HEK293 (cell line): Measurements from ENCODE around the gene PDE12.

Experiments used
- ELK4 ChIP-seq: IDR thresholded peaks from 2 replicates; pipeline ENCODE4 v1.6.1; 2011; ENCODE audit warnings: mild to moderate bottlenecking, low read depth, low read length, borderline replicate concordance
- KLF16 ChIP-seq: fragments of 450-650 bp; formaldehyde crosslinking; IDR thresholded peaks from 2 replicates; pipeline ENCODE4 v1.5.1; 2017; ENCODE audit warnings: missing biosample characterization, missing genetic modification characterization
- PRDM10 ChIP-seq: fragments of 450-650 bp; formaldehyde crosslinking; IDR thresholded peaks from 2 replicates; pipeline ENCODE4 v1.5.1; 2016; ENCODE audit warnings: missing biosample characterization, missing genetic modification characterization
- YY1 ChIP-seq: fragments of 450-650 bp; formaldehyde crosslinking; IDR thresholded peaks from 2 replicates; pipeline ENCODE4 v1.5.1; 2018; ENCODE audit warnings: missing biosample characterization, missing genetic modification characterization
- ZNF530 ChIP-seq: fragments of 450-650 bp; formaldehyde crosslinking; IDR thresholded peaks from 2 replicates; pipeline ENCODE4 v1.5.1; 2016; ENCODE audit warnings: low read depth, missing biosample characterization, missing genetic modification characterization
- ZNF701 ChIP-seq: fragments of 450-650 bp; formaldehyde crosslinking; IDR thresholded peaks from 2 replicates; pipeline ENCODE4 v1.5.1; 2016; ENCODE audit warnings: missing biosample characterization, missing genetic modification characterization
- ZNF791 ChIP-seq: fragments of 450-650 bp; formaldehyde crosslinking; IDR thresholded peaks from 2 replicates; pipeline ENCODE4 v1.5.1; 2016; ENCODE audit warnings: missing biosample characterization, missing genetic modification characterization
- TF ChIP-seq, protein P1 (sequence below): fragments of 450-650 bp; formaldehyde crosslinking; IDR thresholded peaks from 2 replicates; pipeline ENCODE4 v1.5.1; 2016; ENCODE audit warnings: missing biosample characterization, missing genetic modification characterization

DNA sequence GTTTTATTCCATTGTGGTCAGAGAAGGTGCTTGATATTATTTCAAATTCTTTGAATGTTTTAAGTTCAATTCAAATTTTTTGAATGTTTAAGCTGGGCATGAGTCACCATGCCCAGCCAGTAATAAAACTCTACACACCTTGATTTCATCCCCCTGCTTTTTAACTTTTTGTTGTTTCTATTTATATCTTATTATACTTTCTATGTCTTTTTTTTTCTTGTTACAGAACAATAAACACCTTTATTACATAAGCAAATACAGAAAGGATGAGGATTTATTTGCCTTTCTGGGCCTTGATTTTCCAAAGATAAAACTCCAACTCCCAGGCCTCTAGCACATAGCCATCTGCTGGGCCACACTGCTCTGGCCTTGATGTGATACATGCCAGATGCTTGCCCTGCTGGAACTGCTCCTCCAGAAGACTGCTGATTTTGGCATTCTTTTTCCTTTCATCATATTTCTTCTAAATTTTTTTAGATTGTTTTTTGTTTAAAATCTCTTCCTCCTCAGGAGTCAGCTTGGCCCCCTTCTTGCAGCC lies 25.9 kb upstream of the PDE12 start:
- TF ChIP-seq YY1 (tag by site-specific recombination) (no peak), ZNF530 (tag by site-specific recombination) (no peak), ZNF701 (tag by site-specific recombination) (no peak), KLF16 (no peak), PRDM10 (no peak), ZNF791 (tag by site-specific recombination) (no peak), ELK4 (no peak)
- TF ChIP-seq, protein P1, sequence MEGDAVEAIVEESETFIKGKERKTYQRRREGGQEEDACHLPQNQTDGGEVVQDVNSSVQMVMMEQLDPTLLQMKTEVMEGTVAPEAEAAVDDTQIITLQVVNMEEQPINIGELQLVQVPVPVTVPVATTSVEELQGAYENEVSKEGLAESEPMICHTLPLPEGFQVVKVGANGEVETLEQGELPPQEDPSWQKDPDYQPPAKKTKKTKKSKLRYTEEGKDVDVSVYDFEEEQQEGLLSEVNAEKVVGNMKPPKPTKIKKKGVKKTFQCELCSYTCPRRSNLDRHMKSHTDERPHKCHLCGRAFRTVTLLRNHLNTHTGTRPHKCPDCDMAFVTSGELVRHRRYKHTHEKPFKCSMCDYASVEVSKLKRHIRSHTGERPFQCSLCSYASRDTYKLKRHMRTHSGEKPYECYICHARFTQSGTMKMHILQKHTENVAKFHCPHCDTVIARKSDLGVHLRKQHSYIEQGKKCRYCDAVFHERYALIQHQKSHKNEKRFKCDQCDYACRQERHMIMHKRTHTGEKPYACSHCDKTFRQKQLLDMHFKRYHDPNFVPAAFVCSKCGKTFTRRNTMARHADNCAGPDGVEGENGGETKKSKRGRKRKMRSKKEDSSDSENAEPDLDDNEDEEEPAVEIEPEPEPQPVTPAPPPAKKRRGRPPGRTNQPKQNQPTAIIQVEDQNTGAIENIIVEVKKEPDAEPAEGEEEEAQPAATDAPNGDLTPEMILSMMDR (tag by site-specific recombination), result no peak
